HEK293 (cell line): ENCODE data around the gene PDE10A.
A peak's percentile ranks its signal among the peaks of the same experiment; 100 is the strongest.
"Not testable (repeated sequence)": the region's sequence is repeated elsewhere in the genome, so short reads cannot be mapped to it uniquely, and the experiment has no call there.

Source experiments
- CTCF ChIA-PET: fragments of 350-600 bp; formaldehyde crosslinking; extraction: SDS; loops from one replicate; lab custom pipeline; 2021; ENCODE audit warnings: antibody characterized with exemption; lab: Yijun Ruan, JAX
- POLR2A ChIA-PET: fragments of 300-600 bp; formaldehyde crosslinking; extraction: SDS; loops from one replicate; lab custom pipeline; 2020; ENCODE audit warnings: antibody characterized with exemption, inconsistent platforms; lab: Yijun Ruan, JAX
- H3K27ac ChIP-seq: fragments of 200-500 bp; sonication (Bioruptor generic); 2 replicates; pipeline ENCODE4 v1.5.1; 2014; ENCODE audit warnings: low read depth, low read length, control low read depth, inconsistent platforms; ENCODE audit errors: extremely low read depth
- H3K36me3 ChIP-seq, 2 experiments: fragments of 200-500 bp in 1 of 2; sonication (Bioruptor generic) in 1 of 2; 1 replicate in 1 of 2; 2 replicates in 1 of 2; pipeline ENCODE4 v1.5.1; 2014 to 2017; ENCODE audit warnings: inconsistent platforms in 2 of 2, low read length in 2 of 2; ENCODE audit not compliant: control insufficient read depth in 2 of 2, insufficient read depth in 1 of 2
- H3K4me1 ChIP-seq: fragments of 200-500 bp; sonication (Bioruptor generic); 2 replicates; pipeline ENCODE4 v1.5.1; 2014; ENCODE audit warnings: mild to moderate bottlenecking, low read length, inconsistent platforms; ENCODE audit not compliant: control insufficient read depth, insufficient read depth
- H3K4me3 ChIP-seq: 2 replicates; pipeline ENCODE4 v1.5.1; 2011; ENCODE audit warnings: low read depth, mild to moderate bottlenecking, control low read depth, low read length, moderate library complexity
- H3K9me3 ChIP-seq: fragments of 200-500 bp; sonication (Bioruptor generic); 2 replicates; pipeline ENCODE4 v1.5.1; 2014; ENCODE audit warnings: low read depth, low read length, inconsistent platforms; ENCODE audit not compliant: control insufficient read depth, insufficient read depth
- BCL11A ChIP-seq: fragments of 450-650 bp; formaldehyde crosslinking; IDR thresholded peaks from 2 replicates; pipeline ENCODE4 v1.5.1; 2016; ENCODE audit warnings: low read depth, missing biosample characterization, missing genetic modification characterization
- EGR2 ChIP-seq: fragments of 450-650 bp; formaldehyde crosslinking; IDR thresholded peaks from 2 replicates; pipeline ENCODE4 v1.5.1; 2016; ENCODE audit warnings: low read depth, missing biosample characterization, missing genetic modification characterization
- GLI4 ChIP-seq: fragments of 450-650 bp; formaldehyde crosslinking; IDR thresholded peaks from 2 replicates; pipeline ENCODE4 v1.5.1; 2016; ENCODE audit warnings: missing biosample characterization, missing genetic modification characterization
- HIC1 ChIP-seq: fragments of 450-650 bp; formaldehyde crosslinking; IDR thresholded peaks from 2 replicates; pipeline ENCODE4 v1.5.1; 2016; ENCODE audit warnings: missing biosample characterization, missing genetic modification characterization
- IKZF3 ChIP-seq: fragments of 450-650 bp; IDR thresholded peaks from 2 replicates; pipeline ENCODE4 v1.5.0; 2018; ENCODE audit warnings: missing biosample characterization, mild to moderate bottlenecking, missing genetic modification characterization, moderate library complexity
- INSM2 ChIP-seq: fragments of 450-650 bp; formaldehyde crosslinking; IDR thresholded peaks from 2 replicates; pipeline ENCODE4 v1.5.1; 2016; ENCODE audit warnings: missing biosample characterization, missing genetic modification characterization
- KLF8 ChIP-seq: fragments of 450-650 bp; formaldehyde crosslinking; IDR thresholded peaks from 2 replicates; pipeline ENCODE4 v1.5.1; 2016; ENCODE audit warnings: missing biosample characterization, missing genetic modification characterization
- OSR2 ChIP-seq: fragments of 450-650 bp; formaldehyde crosslinking; IDR thresholded peaks from 2 replicates; pipeline ENCODE4 v1.5.1; 2016; ENCODE audit warnings: missing biosample characterization, missing genetic modification characterization
- SCRT1 ChIP-seq: fragments of 450-650 bp; formaldehyde crosslinking; IDR thresholded peaks from 2 replicates; pipeline ENCODE4 v1.5.1; 2016; ENCODE audit warnings: missing biosample characterization, missing genetic modification characterization, borderline replicate concordance
- TSHZ1 ChIP-seq: fragments of 450-650 bp; formaldehyde crosslinking; IDR thresholded peaks from 2 replicates; pipeline ENCODE4 v1.5.1; 2016; ENCODE audit warnings: missing biosample characterization, missing genetic modification characterization, borderline replicate concordance
- ZNF155 ChIP-seq: fragments of 450-650 bp; formaldehyde crosslinking; IDR thresholded peaks from 2 replicates; pipeline ENCODE4 v1.5.1; 2016; ENCODE audit warnings: missing biosample characterization, missing genetic modification characterization
- ZNF2 ChIP-seq: fragments of 450-650 bp; formaldehyde crosslinking; IDR thresholded peaks from 2 replicates; pipeline ENCODE4 v1.5.1; 2016; ENCODE audit warnings: missing biosample characterization, missing genetic modification characterization
- ZNF366 ChIP-seq: fragments of 450-650 bp; formaldehyde crosslinking; conservative IDR thresholded peaks from 2 replicates; pipeline ENCODE4 v1.5.1; 2016; ENCODE audit warnings: missing biosample characterization, missing genetic modification characterization
- ZNF513 ChIP-seq: fragments of 450-650 bp; IDR thresholded peaks from 2 replicates; pipeline ENCODE4 v1.5.1; 2018; ENCODE audit warnings: missing biosample characterization, missing genetic modification characterization
- ZNF544 ChIP-seq: fragments of 450-650 bp; formaldehyde crosslinking; IDR thresholded peaks from 2 replicates; pipeline ENCODE4 v1.5.0; 2017; ENCODE audit warnings: missing biosample characterization, missing genetic modification characterization
- ZNF580 ChIP-seq: fragments of 450-650 bp; formaldehyde crosslinking; IDR thresholded peaks from 2 replicates; pipeline ENCODE4 v1.5.1; 2016; ENCODE audit warnings: missing biosample characterization, missing genetic modification characterization
- ZNF600 ChIP-seq: fragments of 450-650 bp; formaldehyde crosslinking; IDR thresholded peaks from 2 replicates; pipeline ENCODE4 v1.5.1; 2016; ENCODE audit warnings: missing biosample characterization, missing genetic modification characterization
- ZNF626 ChIP-seq: fragments of 450-650 bp; sonication (Bioruptor Pico); formaldehyde crosslinking; IDR thresholded peaks from 2 replicates; pipeline ENCODE4 v1.5.1; 2018; ENCODE audit warnings: missing biosample characterization, missing genetic modification characterization, inconsistent platforms
- ZNF639 ChIP-seq: fragments of 450-650 bp; formaldehyde crosslinking; IDR thresholded peaks from 2 replicates; pipeline ENCODE4 v1.5.1; 2016; ENCODE audit warnings: missing biosample characterization, missing genetic modification characterization
- ZNF792 ChIP-seq: fragments of 450-650 bp; formaldehyde crosslinking; IDR thresholded peaks from 2 replicates; pipeline ENCODE4 v1.5.1; 2016; ENCODE audit warnings: missing biosample characterization, missing genetic modification characterization
- ZNF830 ChIP-seq: fragments of 450-650 bp; IDR thresholded peaks from 2 replicates; pipeline ENCODE4 v1.5.0; 2018; ENCODE audit warnings: missing biosample characterization, missing genetic modification characterization, low read depth, mild to moderate bottlenecking, moderate library complexity
- ZNF843 ChIP-seq: fragments of 450-650 bp; formaldehyde crosslinking; IDR thresholded peaks from 2 replicates; pipeline ENCODE4 v1.5.1; 2016; ENCODE audit warnings: missing biosample characterization, missing genetic modification characterization
- ZSCAN30 ChIP-seq: fragments of 450-650 bp; IDR thresholded peaks from 2 replicates; pipeline ENCODE4 v1.5.1; 2018; ENCODE audit warnings: missing biosample characterization, mild to moderate bottlenecking, missing genetic modification characterization, moderate library complexity

Gene PDE10A

GRCh38 chr6:165500214-165500907, 162.7 kb downstream of the PDE10A start:
- POLR2A ChIA-PET, H3K4me3 ChIP-seq, H3K4me1 ChIP-seq, H3K36me3 ChIP-seq, H3K9me3 ChIP-seq, CTCF ChIA-PET, H3K27ac ChIP-seq: not testable (repeated sequence)

GRCh38 chr6:165497472-165497871, 165.6 kb downstream of the PDE10A start:
- Histone ChIP-seq H3K4me1 (no peaks in the 10 kb centered on the region), H3K9me3 (no peaks in the 10 kb centered on the region), H3K4me3 (no peak overlapping the region), H3K27ac (no peak overlapping the region), H3K36me3 (no peaks in the 10 kb centered on the region)
- CTCF ChIA-PET: interaction anchor here (1.0 kb wide), 1 partner anchor 38 kb away, joined by 3 read pairs; no protein-coding TSS in a partner anchor
- POLR2A ChIA-PET: no interaction called here
- peak; percentile 53; the same call in 1 of the 2 replicates for TF ChIP-seq OSR2 (tag by site-specific recombination)
- 0 out of 2 replicates have a peak, but pooled peaks have one; percentile 23 for TF ChIP-seq HIC1 (tag by site-specific recombination)
- 0 out of 2 replicates have a peak, but pooled peaks have one; percentile 56 for TF ChIP-seq ZNF639
- 0 out of 2 replicates have a peak, but pooled peaks have one; percentile 39 for TF ChIP-seq ZNF600 (tag by site-specific recombination)
- no peak; the same call in 1 of the 2 replicates for TF ChIP-seq BCL11A (tag by site-specific recombination)
- no peak; the same call in 1 of the 2 replicates for TF ChIP-seq IKZF3 (tag by site-specific recombination)
- no peak for TF ChIP-seq ZSCAN30 (tag by site-specific recombination)
- TF ChIP-seq ZNF513 (tag by site-specific recombination): no peak
- no peak for TF ChIP-seq GLI4 (tag by site-specific recombination)
- no peak for TF ChIP-seq SCRT1
- no peak for TF ChIP-seq ZNF544
- TF ChIP-seq ZNF366 (tag by site-specific recombination): peak; percentile 43; the same call in 1 of the 2 replicates
- TF ChIP-seq ZNF155 (tag by site-specific recombination): no peak
- TF ChIP-seq ZNF830: no peak
- no peak for TF ChIP-seq ZNF792 (tag by site-specific recombination)
- no peak for TF ChIP-seq ZNF626 (tag by site-specific recombination)
- no peak for TF ChIP-seq EGR2 (tag by site-specific recombination)
- TF ChIP-seq KLF8 (tag by site-specific recombination): no peak
- 0 out of 2 replicates have a peak, but pooled peaks have one; percentile 25 for TF ChIP-seq INSM2 (tag by site-specific recombination)
- peak; percentile 35; the same call in 1 of the 2 replicates for TF ChIP-seq ZNF843 (tag by site-specific recombination)
- no peak for TF ChIP-seq ZNF580 (tag by site-specific recombination)
- TF ChIP-seq TSHZ1 (tag by site-specific recombination): 0 out of 2 replicates have a peak, but pooled peaks have one; percentile 21
- TF ChIP-seq ZNF2 (tag by site-specific recombination): 0 out of 2 replicates have a peak, but pooled peaks have one; percentile 42
